ENCODE data around the gene GGCX.

DNA sequence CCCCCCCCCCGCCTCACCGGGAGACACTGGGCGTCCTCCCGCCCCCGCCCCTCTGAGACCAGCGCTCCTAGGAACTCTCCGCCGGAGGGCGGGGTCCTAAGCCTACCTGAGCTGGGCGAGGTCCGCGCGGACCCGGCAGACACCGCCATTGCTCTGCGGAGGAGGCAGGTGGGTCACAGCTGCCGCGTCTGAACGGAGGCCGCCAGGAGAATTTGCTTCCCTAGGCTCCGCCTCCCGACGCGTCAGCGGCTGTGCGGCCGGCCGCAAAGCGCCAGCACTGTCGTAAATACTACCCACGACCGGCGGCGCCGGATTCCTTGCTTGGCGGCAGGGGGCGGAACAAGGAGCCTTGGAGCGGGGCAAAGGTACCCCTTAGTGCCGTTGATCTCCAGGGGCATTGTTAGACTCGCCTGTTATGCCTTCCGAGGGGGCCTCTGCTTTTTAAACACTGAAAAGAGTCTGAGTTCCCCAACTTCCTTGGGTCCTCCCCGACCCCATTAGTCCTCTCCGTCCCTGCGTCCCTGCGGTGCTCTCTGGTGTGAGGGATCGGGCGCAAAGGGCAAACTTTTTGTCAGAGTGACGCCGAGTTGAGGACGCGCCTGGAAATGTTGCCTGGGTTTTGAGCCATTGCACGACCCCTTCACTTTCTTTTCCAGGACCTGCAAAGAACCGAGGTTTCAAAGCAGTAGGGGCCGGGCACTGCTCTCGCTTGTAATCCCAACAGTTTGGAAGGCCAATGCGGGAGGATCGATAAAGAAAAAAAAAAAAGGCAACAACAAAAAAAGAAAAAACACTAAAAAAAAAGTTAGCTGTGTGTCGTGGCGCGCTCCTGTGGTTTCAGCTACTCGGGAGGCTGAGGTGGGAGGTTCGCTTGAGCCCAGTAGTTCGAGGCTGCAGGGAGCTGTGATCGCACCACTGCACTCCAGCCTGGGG is at the start of gene GGCX:
- TF ChIP-seq EZH2 (IDR thresholded peaks at IDR 0.05; ENCODE audit: borderline replicate concordance, low read depth, low read length, poor library complexity, severe bottlenecking): no peak
- TF ChIP-seq, protein P1, sequence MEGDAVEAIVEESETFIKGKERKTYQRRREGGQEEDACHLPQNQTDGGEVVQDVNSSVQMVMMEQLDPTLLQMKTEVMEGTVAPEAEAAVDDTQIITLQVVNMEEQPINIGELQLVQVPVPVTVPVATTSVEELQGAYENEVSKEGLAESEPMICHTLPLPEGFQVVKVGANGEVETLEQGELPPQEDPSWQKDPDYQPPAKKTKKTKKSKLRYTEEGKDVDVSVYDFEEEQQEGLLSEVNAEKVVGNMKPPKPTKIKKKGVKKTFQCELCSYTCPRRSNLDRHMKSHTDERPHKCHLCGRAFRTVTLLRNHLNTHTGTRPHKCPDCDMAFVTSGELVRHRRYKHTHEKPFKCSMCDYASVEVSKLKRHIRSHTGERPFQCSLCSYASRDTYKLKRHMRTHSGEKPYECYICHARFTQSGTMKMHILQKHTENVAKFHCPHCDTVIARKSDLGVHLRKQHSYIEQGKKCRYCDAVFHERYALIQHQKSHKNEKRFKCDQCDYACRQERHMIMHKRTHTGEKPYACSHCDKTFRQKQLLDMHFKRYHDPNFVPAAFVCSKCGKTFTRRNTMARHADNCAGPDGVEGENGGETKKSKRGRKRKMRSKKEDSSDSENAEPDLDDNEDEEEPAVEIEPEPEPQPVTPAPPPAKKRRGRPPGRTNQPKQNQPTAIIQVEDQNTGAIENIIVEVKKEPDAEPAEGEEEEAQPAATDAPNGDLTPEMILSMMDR (conservative IDR thresholded peaks at IDR 0.05; ENCODE audit: low read depth, low read length): no peak
